ENCODE data around the gene DHRS7B. TPM values are rescaled to one million over a fixed set of nuclear protein-coding genes. Genes with fewer than 3 reads are reported as not detected.
A peak's percentile ranks its signal among the peaks of the same experiment; 100 is the strongest.

Gene DHRS7B
- total and polyA plus RNA-seq, 2 of the 13 experiments (the other 11 are each of a cell fraction or from before 2014, with no cell fraction given): 20.0 to 35.8 TPM

DNA sequence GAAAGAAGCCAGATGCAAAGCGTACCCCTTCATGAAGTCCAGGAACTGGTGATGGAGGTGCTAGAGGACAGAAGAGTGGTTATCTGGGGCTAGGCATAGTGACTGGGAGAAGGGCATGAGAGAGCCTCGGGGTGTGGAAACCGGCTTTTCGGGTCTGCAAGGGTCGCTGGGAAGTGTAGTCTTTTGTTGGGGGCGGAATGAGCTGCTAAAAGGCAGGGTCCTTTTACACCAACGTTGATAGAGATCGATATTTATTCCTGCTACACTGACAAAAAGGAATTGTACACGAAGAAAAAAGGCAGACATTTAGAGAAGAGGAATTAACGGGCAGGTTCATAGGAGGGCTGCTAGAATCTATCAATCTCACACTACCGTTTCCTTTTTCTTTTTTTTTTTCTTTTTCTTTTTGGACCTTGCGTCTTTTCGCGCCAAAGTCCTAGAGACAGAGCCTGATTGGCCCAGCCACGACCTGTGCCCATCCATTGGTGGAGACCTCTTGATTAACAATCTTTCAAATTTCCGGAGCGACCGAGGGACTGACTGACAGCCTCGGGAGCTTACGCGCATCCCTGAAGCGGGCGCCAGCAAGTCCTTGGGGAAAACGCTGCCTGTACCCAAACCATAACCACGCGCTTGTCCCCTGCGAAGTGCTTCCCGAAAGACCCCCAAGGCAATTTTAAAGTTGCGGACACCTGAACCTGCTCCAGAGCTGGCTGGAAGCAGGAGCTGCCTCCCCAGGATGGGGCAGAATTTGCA is 27.7 kb upstream of the DHRS7B start (continued):
- no peak for TF ChIP-seq IKZF1 (IDR thresholded peaks at IDR 0.05)
- TF ChIP-seq NRL (CRISPR knock-in tag; IDR thresholded peaks at IDR 0.05; ENCODE audit: borderline replicate concordance): no peak
- no peak for TF ChIP-seq NCOA2 (CRISPR knock-in tag; IDR thresholded peaks at IDR 0.05)
- TF ChIP-seq STAT5B (CRISPR knock-in tag; IDR thresholded peaks at IDR 0.05): no peak
- no peak for TF ChIP-seq NAIF1 (CRISPR knock-in tag; IDR thresholded peaks at IDR 0.05; ENCODE audit: borderline replicate concordance)
- TF ChIP-seq NR3C1 (CRISPR knock-in tag; IDR thresholded peaks at IDR 0.05): no peak
- peak; percentile 90 for TF ChIP-seq NFYB (CRISPR knock-in tag; IDR thresholded peaks at IDR 0.05)
- TF ChIP-seq NONO (IDR thresholded peaks at IDR 0.05): no peak
- no peak for TF ChIP-seq NONO (CRISPR knock-in tag; conservative IDR thresholded peaks at IDR 0.05)
- no peak for TF ChIP-seq PAX8 (CRISPR knock-in tag; IDR thresholded peaks at IDR 0.05; ENCODE audit: borderline replicate concordance)
- no peak for TF ChIP-seq SKI (IDR thresholded peaks at IDR 0.05; ENCODE audit: partially characterized antibody)
- 0 out of 2 replicates have a peak, but pooled peaks have one; percentile 25 for TF ChIP-seq HOXA3 (CRISPR knock-in tag; IDR thresholded peaks at IDR 0.05)
- peak; percentile 88 for TF ChIP-seq THAP11 (CRISPR knock-in tag; IDR thresholded peaks at IDR 0.05)
- TF ChIP-seq NFKB2 (CRISPR knock-in tag; IDR thresholded peaks at IDR 0.05; ENCODE audit: borderline replicate concordance): no peak
- no peak for TF ChIP-seq ZNF850 (CRISPR knock-in tag; conservative IDR thresholded peaks at IDR 0.05)
- TF ChIP-seq, protein P1, sequence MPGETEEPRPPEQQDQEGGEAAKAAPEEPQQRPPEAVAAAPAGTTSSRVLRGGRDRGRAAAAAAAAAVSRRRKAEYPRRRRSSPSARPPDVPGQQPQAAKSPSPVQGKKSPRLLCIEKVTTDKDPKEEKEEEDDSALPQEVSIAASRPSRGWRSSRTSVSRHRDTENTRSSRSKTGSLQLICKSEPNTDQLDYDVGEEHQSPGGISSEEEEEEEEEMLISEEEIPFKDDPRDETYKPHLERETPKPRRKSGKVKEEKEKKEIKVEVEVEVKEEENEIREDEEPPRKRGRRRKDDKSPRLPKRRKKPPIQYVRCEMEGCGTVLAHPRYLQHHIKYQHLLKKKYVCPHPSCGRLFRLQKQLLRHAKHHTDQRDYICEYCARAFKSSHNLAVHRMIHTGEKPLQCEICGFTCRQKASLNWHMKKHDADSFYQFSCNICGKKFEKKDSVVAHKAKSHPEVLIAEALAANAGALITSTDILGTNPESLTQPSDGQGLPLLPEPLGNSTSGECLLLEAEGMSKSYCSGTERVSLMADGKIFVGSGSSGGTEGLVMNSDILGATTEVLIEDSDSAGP (CRISPR knock-in tag; IDR thresholded peaks at IDR 0.05; ENCODE audit: borderline replicate concordance): peak; percentile 56; the same call in 1 of the 2 replicates
- no peak for TF ChIP-seq NFKBIZ (CRISPR knock-in tag; IDR thresholded peaks at IDR 0.05)
- TF ChIP-seq EP300 (IDR thresholded peaks at IDR 0.05; ENCODE audit: low read depth in 2 of 2, low read length in 2 of 2): peak in 1 of 2 experiments; percentile 99; a peak in 1 of 4 replicates
- TF ChIP-seq EP300 (CRISPR knock-in tag; IDR thresholded peaks at IDR 0.05; ENCODE audit: borderline replicate concordance): no peak
- no peak for TF ChIP-seq DMAP1 (CRISPR knock-in tag; IDR thresholded peaks at IDR 0.05)
